ENCODE data around the gene SUFU. TPM values are rescaled to one million over a fixed set of nuclear protein-coding genes. Genes with fewer than 3 reads are reported as not detected.
A peak's percentile ranks its signal among the peaks of the same experiment; 100 is the strongest.

The SUFU gene
- total and polyA plus RNA-seq, 2 of the 13 experiments (the other 11 are each of a cell fraction or from before 2014, with no cell fraction given): 2.9 to 5.5 TPM

- TF ChIP-seq, protein P1, sequence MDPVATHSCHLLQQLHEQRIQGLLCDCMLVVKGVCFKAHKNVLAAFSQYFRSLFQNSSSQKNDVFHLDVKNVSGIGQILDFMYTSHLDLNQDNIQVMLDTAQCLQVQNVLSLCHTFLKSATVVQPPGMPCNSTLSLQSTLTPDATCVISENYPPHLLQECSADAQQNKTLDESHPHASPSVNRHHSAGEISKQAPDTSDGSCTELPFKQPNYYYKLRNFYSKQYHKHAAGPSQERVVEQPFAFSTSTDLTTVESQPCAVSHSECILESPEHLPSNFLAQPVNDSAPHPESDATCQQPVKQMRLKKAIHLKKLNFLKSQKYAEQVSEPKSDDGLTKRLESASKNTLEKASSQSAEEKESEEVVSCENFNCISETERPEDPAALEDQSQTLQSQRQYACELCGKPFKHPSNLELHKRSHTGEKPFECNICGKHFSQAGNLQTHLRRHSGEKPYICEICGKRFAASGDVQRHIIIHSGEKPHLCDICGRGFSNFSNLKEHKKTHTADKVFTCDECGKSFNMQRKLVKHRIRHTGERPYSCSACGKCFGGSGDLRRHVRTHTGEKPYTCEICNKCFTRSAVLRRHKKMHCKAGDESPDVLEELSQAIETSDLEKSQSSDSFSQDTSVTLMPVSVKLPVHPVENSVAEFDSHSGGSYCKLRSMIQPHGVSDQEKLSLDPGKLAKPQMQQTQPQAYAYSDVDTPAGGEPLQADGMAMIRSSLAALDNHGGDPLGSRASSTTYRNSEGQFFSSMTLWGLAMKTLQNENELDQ (CRISPR knock-in tag; IDR thresholded peaks at IDR 0.05; ENCODE audit: borderline replicate concordance): no peak
- TF ChIP-seq EEA1 (CRISPR knock-in tag; IDR thresholded peaks at IDR 0.05; ENCODE audit: borderline replicate concordance): no peak
- no peak for TF ChIP-seq ETV6 (CRISPR knock-in tag; conservative IDR thresholded peaks at IDR 0.05)
Measured at GRCh38 chr10:102674566-102674965, 170.8 kb downstream of the SUFU start (continued).

DNA sequence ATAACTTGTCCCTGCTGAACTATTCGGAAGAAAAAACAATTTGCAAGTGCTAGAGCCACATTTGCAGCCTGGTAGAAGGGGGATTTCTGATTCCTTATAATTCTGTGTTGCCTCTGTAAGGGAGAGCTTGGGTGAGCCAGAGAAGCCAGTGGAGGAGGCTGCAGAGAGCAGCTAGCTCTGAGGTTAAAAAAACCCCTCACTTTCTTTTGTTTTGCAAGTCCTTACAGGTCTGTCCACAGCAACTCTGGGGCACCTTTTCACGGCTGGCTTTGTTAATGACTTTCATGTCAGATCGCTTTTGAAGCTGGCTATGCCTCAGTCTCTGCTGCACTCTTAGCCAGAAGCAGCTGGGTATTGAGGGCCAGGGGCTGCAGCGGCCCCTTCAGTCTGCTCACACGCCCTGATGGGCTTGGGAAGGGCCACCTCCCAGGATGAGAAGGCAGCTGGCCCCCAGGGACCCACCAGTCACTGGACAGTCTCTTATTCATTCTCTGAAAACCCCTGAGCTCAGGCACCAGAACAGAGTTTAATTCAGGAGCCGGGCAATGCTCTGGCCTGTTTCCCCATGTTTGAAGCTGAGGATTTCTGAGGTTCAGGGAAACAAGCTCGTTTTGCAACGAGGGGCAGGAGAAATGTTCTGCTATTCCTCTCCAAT lies 171.4 kb downstream of the SUFU start:
- POLR2A ChIA-PET: interaction anchor here (1.1 to 2.5 kb wide), 8 partner anchors 9 to 77 kb away, joined by 4 to 13 read pairs (median 9); partner anchors contain the start of genes ARL3 and SFXN2
- FAIRE-seq: no peak
- DNase-seq (ENCODE audit: low spot score): no peak

More for the DNA sequence above, 171.4 kb downstream of the SUFU start:
- peaks cover 94% of the 10 kb centered on the region for H3K4me1 ChIP-seq (ENCODE audit: insufficient read depth, low read length)
- ATAC-seq: peak; percentile 5; the same call in 1 of the 3 replicates
- no peak overlapping the region for H3K9ac ChIP-seq (ENCODE audit: insufficient read depth, low read depth, low read length)
- intact Hi-C loops (cut with micrococcal nuclease; ENCODE audit: unreplicated experiment): loop anchor here (5.0 kb wide), 1 partner anchor 173 kb away; the partner anchor contains the start of genes ACTR1A and SUFU
- no peaks in the 10 kb centered on the region for H3K27me3 ChIP-seq (ENCODE audit: control insufficient read depth in 1 of 2, insufficient read depth in 2 of 2, low read length in 2 of 2)
- no peak overlapping the region for H2AFZ ChIP-seq (ENCODE audit: low read length)
- BruUV-seq (replicated peaks): no TSS peak
- H3K4me3 ChIP-seq (replicated peaks in 1 of 3; ENCODE audit: insufficient read depth in 1 of 3, low read depth in 2 of 3, low read length in 3 of 3): peak overlapping the region in 2 of 3 experiments; percentile 48 to 69; a peak in 3 of 6 replicates
- H3K9me3 ChIP-seq (ENCODE audit: low read length): no peaks in the 10 kb centered on the region
- no peaks in the 10 kb centered on the region for H3K36me3 ChIP-seq (replicated peaks in 1 of 2; ENCODE audit: control insufficient read depth in 1 of 2, insufficient read depth in 2 of 2, low read length in 2 of 2)
- CTCF ChIA-PET (ENCODE audit: low intra/inter-chr PET ratio, low total read pairs): no interaction called here
- H4K20me1 ChIP-seq (ENCODE audit: insufficient read depth, low read length): no peaks in the 10 kb centered on the region
- WGBS (ENCODE audit: low lambda C conversion rate): 17% methylated on average over 6 of the region's 8 CpGs
- H3K79me2 ChIP-seq (ENCODE audit: insufficient read depth, low read length): no peaks in the 10 kb centered on the region
- H3K27ac ChIP-seq (ENCODE audit: extremely low read length, insufficient read depth, low read length): no peak overlapping the region
- TF ChIP-seq ZNF205 (CRISPR knock-in tag; IDR thresholded peaks at IDR 0.05) (no peak), ZNF501 (CRISPR knock-in tag; IDR thresholded peaks at IDR 0.05) (0 out of 2 replicates have a peak, but pooled peaks have one; percentile 15)
- TF ChIP-seq, protein P2, sequence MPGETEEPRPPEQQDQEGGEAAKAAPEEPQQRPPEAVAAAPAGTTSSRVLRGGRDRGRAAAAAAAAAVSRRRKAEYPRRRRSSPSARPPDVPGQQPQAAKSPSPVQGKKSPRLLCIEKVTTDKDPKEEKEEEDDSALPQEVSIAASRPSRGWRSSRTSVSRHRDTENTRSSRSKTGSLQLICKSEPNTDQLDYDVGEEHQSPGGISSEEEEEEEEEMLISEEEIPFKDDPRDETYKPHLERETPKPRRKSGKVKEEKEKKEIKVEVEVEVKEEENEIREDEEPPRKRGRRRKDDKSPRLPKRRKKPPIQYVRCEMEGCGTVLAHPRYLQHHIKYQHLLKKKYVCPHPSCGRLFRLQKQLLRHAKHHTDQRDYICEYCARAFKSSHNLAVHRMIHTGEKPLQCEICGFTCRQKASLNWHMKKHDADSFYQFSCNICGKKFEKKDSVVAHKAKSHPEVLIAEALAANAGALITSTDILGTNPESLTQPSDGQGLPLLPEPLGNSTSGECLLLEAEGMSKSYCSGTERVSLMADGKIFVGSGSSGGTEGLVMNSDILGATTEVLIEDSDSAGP (CRISPR knock-in tag; IDR thresholded peaks at IDR 0.05; ENCODE audit: borderline replicate concordance): 0 out of 2 replicates have a peak, but pooled peaks have one; percentile 22
- TF ChIP-seq, protein P3, sequence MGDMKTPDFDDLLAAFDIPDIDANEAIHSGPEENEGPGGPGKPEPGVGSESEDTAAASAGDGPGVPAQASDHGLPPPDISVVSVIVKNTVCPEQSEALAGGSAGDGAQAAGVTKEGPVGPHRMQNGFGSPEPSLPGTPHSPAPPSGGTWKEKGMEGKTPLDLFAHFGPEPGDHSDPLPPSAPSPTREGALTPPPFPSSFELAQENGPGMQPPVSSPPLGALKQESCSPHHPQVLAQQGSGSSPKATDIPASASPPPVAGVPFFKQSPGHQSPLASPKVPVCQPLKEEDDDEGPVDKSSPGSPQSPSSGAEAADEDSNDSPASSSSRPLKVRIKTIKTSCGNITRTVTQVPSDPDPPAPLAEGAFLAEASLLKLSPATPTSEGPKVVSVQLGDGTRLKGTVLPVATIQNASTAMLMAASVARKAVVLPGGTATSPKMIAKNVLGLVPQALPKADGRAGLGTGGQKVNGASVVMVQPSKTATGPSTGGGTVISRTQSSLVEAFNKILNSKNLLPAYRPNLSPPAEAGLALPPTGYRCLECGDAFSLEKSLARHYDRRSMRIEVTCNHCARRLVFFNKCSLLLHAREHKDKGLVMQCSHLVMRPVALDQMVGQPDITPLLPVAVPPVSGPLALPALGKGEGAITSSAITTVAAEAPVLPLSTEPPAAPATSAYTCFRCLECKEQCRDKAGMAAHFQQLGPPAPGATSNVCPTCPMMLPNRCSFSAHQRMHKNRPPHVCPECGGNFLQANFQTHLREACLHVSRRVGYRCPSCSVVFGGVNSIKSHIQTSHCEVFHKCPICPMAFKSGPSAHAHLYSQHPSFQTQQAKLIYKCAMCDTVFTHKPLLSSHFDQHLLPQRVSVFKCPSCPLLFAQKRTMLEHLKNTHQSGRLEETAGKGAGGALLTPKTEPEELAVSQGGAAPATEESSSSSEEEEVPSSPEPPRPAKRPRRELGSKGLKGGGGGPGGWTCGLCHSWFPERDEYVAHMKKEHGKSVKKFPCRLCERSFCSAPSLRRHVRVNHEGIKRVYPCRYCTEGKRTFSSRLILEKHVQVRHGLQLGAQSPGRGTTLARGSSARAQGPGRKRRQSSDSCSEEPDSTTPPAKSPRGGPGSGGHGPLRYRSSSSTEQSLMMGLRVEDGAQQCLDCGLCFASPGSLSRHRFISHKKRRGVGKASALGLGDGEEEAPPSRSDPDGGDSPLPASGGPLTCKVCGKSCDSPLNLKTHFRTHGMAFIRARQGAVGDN (CRISPR knock-in tag; IDR thresholded peaks at IDR 0.05): peak; percentile 36; the same call in 1 of the 2 replicates
- in situ Hi-C loops (cut with HindIII; ENCODE audit: extremely low pct_ligation_motif_present, low pct_unique_long_range_greater_than_20kb): loop anchor here (5.0 kb wide), 1 partner anchor 37 kb away; the partner anchor contains the start of genes ARL3 and SFXN2
- H3K4me2 ChIP-seq (ENCODE audit: low read depth, low read length): peak overlapping the region; percentile 82

All from HepG2 (cell line).